IPS-18a (cell line): Measurements from ENCODE around the gene SC5D.
A peak's percentile ranks its signal among the peaks of the same experiment; 100 is the strongest.

Experiments used
- H3K27ac ChIP-seq: one replicate; pipeline ENCODE4 v1.5.1; 2013; ENCODE audit warnings: low read length
- H3K27me3 ChIP-seq: one replicate; pipeline ENCODE4 v1.6.1; 2013; ENCODE audit warnings: mild to moderate bottlenecking, low read length; ENCODE audit not compliant: control insufficient read depth, insufficient read depth
- H3K36me3 ChIP-seq: one replicate; pipeline ENCODE4 v1.6.1; 2013; ENCODE audit warnings: low read depth, low read length; ENCODE audit not compliant: control insufficient read depth
- H3K4me1 ChIP-seq: one replicate; pipeline ENCODE4 v1.6.1; 2013; ENCODE audit warnings: low read depth, low read length; ENCODE audit not compliant: control insufficient read depth
- H3K4me3 ChIP-seq: one replicate; pipeline ENCODE4 v1.5.1; 2013; ENCODE audit warnings: low read length
- H3K9ac ChIP-seq: one replicate; pipeline ENCODE4 v1.6.1; 2013; ENCODE audit warnings: mild to moderate bottlenecking, low read length, moderate library complexity
- H3K9me3 ChIP-seq: one replicate; pipeline ENCODE4 v1.6.1; 2013; ENCODE audit warnings: low read depth, low read length; ENCODE audit not compliant: control insufficient read depth

SC5D gene

DNA sequence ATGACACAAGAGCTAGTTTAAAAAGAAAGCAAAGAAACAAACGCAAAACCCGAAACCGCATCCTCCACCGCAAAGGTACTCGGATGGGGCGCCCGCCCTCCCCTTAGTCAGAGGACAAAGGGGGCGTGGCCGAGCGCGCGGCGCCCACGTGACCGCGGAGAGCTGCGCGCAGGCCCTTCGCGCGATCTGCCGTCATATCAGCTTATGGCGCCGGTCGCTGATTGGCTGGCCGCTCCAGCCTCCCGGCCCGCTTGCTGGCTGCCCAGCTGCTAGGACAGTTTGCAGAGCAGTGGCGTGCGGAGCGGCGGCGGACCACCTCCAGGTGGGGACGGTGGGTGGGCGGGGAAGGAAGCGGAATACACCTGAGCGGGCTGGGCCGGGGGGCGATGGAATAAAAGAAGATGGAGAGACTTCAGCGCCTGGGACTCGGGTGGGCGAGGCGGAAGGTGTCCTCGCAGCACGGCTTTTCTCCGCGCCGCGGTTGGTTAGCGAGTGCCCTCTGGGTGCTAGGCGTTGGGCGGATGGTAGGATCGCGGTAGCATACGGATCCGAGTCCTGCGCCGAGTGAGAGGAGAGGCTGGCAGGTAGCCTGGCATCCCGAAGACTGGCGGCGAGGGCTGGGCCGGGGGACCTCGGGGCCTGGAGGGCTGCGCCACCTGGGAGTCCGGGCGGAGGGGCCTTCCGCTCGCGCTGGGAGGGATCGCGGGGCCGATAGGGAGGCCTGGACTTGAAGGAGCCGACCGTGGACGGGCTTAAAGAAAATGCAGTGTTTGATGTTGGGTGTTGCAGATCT, at the start of gene SC5D:
SC5D (plus strand) TSS at position 277 of the 793 bp plus-strand sequence. CDS start 10,605 bp downstream, outside the sequence.
- H3K4me1 ChIP-seq, result peaks cover 43% of the 10 kb centered on the region
- peak within 1 kb of the TSS; percentile 87 for H3K9ac ChIP-seq
- no peaks in the 10 kb centered on the region for H3K27me3 ChIP-seq
- H3K9me3 ChIP-seq, result no peaks in the 10 kb centered on the region
- H3K36me3 ChIP-seq, result peaks cover 2% of the 10 kb centered on the region
- peak within 1 kb of the TSS; percentile 69 for H3K27ac ChIP-seq
- H3K4me3 ChIP-seq, result peak within 1 kb of the TSS; percentile 97

DNA sequence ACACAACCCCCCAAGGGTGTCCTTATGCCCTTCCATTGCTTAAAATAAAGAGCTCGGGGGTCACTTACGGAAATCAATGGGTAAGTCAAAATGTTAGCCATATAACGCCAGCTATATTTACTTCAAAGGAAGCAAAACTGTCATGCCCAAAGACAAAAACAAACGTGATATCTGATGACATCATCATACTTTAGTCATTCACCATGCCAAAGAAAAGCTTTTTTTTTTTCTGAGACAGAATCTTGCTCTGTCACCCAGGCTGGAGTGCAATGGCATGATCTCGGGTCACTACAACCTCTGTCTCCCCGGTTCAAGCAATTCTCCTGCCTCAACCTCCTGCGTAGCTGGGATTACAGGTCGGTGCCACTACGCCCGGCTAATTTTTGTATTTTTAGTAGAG, 47.7 kb upstream of the SC5D start:
- H3K4me1 ChIP-seq, result peaks cover 7% of the 10 kb centered on the region
- H3K27me3 ChIP-seq, result no peaks in the 10 kb centered on the region
- no peaks in the 10 kb centered on the region for H3K36me3 ChIP-seq
- no peak overlapping the region for H3K9ac ChIP-seq
- H3K9me3 ChIP-seq, result no peaks in the 10 kb centered on the region
- no peak overlapping the region for H3K27ac ChIP-seq
- no peak overlapping the region for H3K4me3 ChIP-seq

- H3K9me3 ChIP-seq, result no peaks in the 10 kb centered on the region
- H3K27ac ChIP-seq, result no peak overlapping the region
- no peak overlapping the region for H3K9ac ChIP-seq
- no peaks in the 10 kb centered on the region for H3K27me3 ChIP-seq
- no peak overlapping the region for H3K4me3 ChIP-seq
- no peaks in the 10 kb centered on the region for H3K36me3 ChIP-seq
- peaks cover 7% of the 10 kb centered on the region for H3K4me1 ChIP-seq
Measured at GRCh38 chr11:121246021-121246768, 46.4 kb upstream of the SC5D start.

GRCh38 chr11:121246769-121247035, 45.9 kb upstream of the SC5D start:
- no peaks in the 10 kb centered on the region for H3K36me3 ChIP-seq
- no peaks in the 10 kb centered on the region for H3K9me3 ChIP-seq
- H3K4me1 ChIP-seq, result peaks cover 7% of the 10 kb centered on the region
- H3K27me3 ChIP-seq, result no peaks in the 10 kb centered on the region
- no peak overlapping the region for H3K9ac ChIP-seq
- no peak overlapping the region for H3K27ac ChIP-seq
- H3K4me3 ChIP-seq, result no peak overlapping the region

DNA sequence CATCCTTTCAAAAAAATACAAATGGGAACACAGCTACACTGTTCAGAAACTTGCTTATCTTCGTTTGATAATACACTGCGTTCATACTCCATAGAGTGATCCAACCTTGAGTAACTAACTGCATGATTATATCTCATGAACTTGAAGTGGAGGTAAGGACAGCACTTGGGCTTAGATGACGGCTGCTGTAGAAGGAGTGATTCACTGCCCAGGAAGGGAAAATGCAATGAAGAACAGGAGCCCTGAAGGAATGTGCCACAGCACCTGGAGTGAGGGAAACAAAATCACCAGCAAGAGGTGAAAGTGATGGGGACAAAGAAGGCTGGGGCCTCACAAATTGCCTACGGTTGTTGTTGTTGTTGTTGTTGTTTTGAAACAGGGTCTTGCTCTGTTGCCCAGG, 44.1 kb upstream of the SC5D start:
- H3K27me3 ChIP-seq, result no peaks in the 10 kb centered on the region
- no peaks in the 10 kb centered on the region for H3K36me3 ChIP-seq
- H3K9me3 ChIP-seq, result no peaks in the 10 kb centered on the region
- H3K4me3 ChIP-seq, result no peak overlapping the region
- no peak overlapping the region for H3K9ac ChIP-seq
- H3K4me1 ChIP-seq, result no peaks in the 10 kb centered on the region
- H3K27ac ChIP-seq, result no peak overlapping the region

GRCh38 chr11:121249039-121249663, 43.4 kb upstream of the SC5D start:
- Histone ChIP-seq H3K27me3 (no peaks in the 10 kb centered on the region), H3K4me1 (no peaks in the 10 kb centered on the region), H3K9ac (no peak overlapping the region), H3K27ac (no peak overlapping the region), H3K36me3 (no peaks in the 10 kb centered on the region), H3K9me3 (no peaks in the 10 kb centered on the region), H3K4me3 (no peak overlapping the region)

- no peaks in the 10 kb centered on the region for H3K9me3 ChIP-seq
- peaks cover 7% of the 10 kb centered on the region for H3K4me1 ChIP-seq
- no peak overlapping the region for H3K9ac ChIP-seq
- H3K27me3 ChIP-seq, result no peaks in the 10 kb centered on the region
- H3K36me3 ChIP-seq, result no peaks in the 10 kb centered on the region
- no peak overlapping the region for H3K27ac ChIP-seq
- H3K4me3 ChIP-seq, result no peak overlapping the region
Measured at GRCh38 chr11:121250843-121251242, 41.7 kb upstream of the SC5D start.

GRCh38 chr11:121253951-121254350, 38.6 kb upstream of the SC5D start:
- Histone ChIP-seq H3K36me3 (no peaks in the 10 kb centered on the region), H3K4me3 (no peak overlapping the region), H3K9me3 (no peaks in the 10 kb centered on the region), H3K9ac (no peak overlapping the region), H3K4me1 (peaks cover 7% of the 10 kb centered on the region), H3K27me3 (no peaks in the 10 kb centered on the region), H3K27ac (no peak overlapping the region)

DNA sequence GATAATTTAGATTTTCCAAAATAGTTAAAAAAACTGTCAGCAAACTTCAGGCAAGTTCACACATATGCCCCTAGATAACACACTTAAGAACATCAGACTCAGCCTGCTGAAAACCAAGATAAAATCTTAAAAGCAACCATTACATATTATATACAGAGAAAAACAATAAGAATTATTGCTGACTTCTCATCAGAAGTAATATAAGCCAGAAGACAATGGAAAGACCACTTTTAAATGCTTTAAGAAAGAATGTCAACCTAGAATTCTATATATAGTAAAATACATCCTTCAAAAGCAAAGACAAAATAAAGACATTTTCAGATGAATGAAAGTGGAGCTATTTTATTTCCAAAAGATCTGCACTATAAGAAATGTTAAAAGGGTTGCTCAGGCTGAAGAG, 37.8 kb upstream of the SC5D start:
- H3K4me1 ChIP-seq, result peaks cover 7% of the 10 kb centered on the region
- H3K4me3 ChIP-seq, result no peak overlapping the region
- H3K9ac ChIP-seq, result no peak overlapping the region
- H3K27me3 ChIP-seq, result no peaks in the 10 kb centered on the region
- no peaks in the 10 kb centered on the region for H3K36me3 ChIP-seq
- no peaks in the 10 kb centered on the region for H3K9me3 ChIP-seq
- no peak overlapping the region for H3K27ac ChIP-seq

DNA sequence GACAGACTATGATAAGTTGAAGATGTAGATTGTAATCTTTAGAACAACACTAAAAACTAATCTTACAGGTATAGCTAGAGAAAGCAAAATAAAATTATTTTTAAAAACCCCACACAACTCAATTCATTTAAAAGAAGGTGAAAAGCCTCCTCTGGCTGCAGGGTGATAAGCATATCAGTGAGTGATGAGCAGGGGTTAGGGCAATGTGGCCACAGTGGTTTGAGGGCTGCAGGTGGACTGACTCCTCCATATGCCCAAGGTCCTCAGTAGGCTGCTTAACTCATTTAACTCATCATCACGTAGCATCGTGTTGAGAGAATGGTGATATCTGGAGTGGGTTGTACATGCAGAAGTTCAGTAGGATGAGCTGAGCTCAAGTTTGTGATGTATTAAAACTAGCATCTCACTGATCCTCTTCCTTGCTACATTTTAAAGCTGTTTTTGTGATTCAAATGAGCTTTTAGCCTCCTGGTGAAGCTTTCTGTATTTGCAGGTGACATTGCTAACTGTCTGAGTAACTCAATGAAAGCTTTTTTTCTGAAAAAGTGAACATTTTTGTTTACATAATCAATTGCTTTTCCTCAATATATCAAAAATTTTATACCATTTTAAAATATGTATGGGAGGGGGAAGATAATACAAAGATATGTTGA, 37.0 kb upstream of the SC5D start:
- H3K27ac ChIP-seq, result no peak overlapping the region
- no peaks in the 10 kb centered on the region for H3K36me3 ChIP-seq
- no peaks in the 10 kb centered on the region for H3K9me3 ChIP-seq
- H3K4me3 ChIP-seq, result peak overlapping the region; percentile 22
- H3K4me1 ChIP-seq, result peaks cover 7% of the 10 kb centered on the region
- H3K9ac ChIP-seq, result no peak overlapping the region
- H3K27me3 ChIP-seq, result no peaks in the 10 kb centered on the region

DNA sequence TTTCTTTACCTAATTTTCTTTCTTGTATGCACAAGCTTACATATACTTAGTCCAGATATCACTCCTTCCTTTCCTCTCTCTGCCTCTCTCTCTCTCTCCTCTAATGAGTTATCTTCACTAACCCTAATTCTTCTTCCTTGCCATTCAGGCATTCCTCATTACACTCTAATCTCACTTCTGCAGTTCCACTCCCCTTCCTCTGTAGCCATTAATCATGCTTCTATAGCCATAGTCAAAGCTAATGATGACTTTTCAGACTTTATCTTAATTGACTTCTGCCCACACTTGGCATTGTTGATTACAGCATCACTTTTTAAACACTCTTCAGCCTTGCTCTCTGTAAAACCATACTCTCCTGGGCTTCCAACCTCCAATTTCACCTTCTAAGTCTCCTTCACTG, 35.3 kb upstream of the SC5D start:
- Histone ChIP-seq H3K27me3 (no peaks in the 10 kb centered on the region), H3K36me3 (no peaks in the 10 kb centered on the region), H3K9ac (no peak overlapping the region), H3K4me1 (peaks cover 7% of the 10 kb centered on the region), H3K27ac (no peak overlapping the region), H3K9me3 (no peaks in the 10 kb centered on the region), H3K4me3 (no peak overlapping the region)
